Left ventricle myocardium inferior (tissue), 1 donor: ENCODE results near the gene ZNF763. TPM values are rescaled to one million over a fixed set of nuclear protein-coding genes. Genes with fewer than 3 reads are reported as not detected.

Experiments
- DNase-seq: peaks from one replicate; pipeline ENCODE4 v3.0.0-alpha.2; 2020
- H3K27ac ChIP-seq: fragments of 200-600 bp; replicated peaks from 2 replicates; pipeline ENCODE4 v1.8.0; 2021
- H3K27me3 ChIP-seq: fragments of 200-600 bp; 2 replicates; pipeline ENCODE4 v1.8.0; 2021; ENCODE audit warnings: low read depth
- H3K36me3 ChIP-seq: fragments of 200-600 bp; 2 replicates; pipeline ENCODE4 v1.8.0; 2021
- H3K4me1 ChIP-seq: fragments of 200-600 bp; 2 replicates; pipeline ENCODE4 v1.8.0; 2021
- H3K4me3 ChIP-seq: fragments of 200-600 bp; 2 replicates; pipeline ENCODE4 v1.8.0; 2021; ENCODE audit warnings: mild to moderate bottlenecking, moderate library complexity
- H3K9me3 ChIP-seq: fragments of 200-600 bp; replicated peaks from 2 replicates; pipeline ENCODE4 v1.8.0; 2021
- intact Hi-C: fragments of 100-400 bp; cut with micrococcal nuclease; formaldehyde crosslinking; loops from one replicate; pipeline ENCODE4 v1.11.0; 2022
- total RNA-seq: library from RNA; stranded (reverse); fragmentation: NEBNext Ultra II Directional; extraction: Animal tissue kit (Norgen Biotek cat#: 25700); gene quantifications from one replicate; pipeline ENCODE4 v1.2.1, GENCODE V29; 2021
- TF ChIP-seq, protein P1 (sequence below): fragments of 200-600 bp; IDR thresholded peaks from 2 replicates; pipeline ENCODE4 v1.8.0; 2021; ENCODE audit warnings: antibody characterized with exemption, mild to moderate bottlenecking, borderline replicate concordance
- donor health status: DM: no; HTN: yes; CAD: no; lungs with severe emphysema.

Gene ZNF763
- total RNA-seq, 1 donor from 2014 or later = 3.1 TPM

DNA sequence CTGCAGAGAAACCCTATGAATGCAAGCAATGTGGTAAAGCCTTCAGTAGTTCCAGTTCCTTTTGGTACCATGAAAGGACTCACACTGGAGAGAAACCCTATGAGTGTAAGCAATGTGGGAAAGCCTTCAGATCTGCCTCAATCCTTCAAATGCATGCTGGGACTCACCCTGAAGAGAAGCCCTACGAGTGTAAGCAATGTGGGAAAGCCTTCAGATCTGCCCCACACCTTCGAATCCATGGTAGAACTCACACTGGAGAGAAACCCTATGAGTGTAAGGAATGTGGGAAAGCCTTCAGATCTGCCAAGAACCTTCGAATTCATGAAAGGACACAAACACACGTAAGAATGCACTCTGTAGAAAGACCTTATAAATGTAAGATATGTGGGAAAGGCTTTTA lies 14.7 kb downstream of the ZNF763 start:
- no peaks in the 10 kb centered on the region for H3K4me1 ChIP-seq
- H3K9me3 ChIP-seq = peaks cover 74% of the 10 kb centered on the region
- intact Hi-C loops = no loop called here
- no peak for DNase-seq
- no peaks in the 10 kb centered on the region for H3K27me3 ChIP-seq
- TF ChIP-seq, protein P1, sequence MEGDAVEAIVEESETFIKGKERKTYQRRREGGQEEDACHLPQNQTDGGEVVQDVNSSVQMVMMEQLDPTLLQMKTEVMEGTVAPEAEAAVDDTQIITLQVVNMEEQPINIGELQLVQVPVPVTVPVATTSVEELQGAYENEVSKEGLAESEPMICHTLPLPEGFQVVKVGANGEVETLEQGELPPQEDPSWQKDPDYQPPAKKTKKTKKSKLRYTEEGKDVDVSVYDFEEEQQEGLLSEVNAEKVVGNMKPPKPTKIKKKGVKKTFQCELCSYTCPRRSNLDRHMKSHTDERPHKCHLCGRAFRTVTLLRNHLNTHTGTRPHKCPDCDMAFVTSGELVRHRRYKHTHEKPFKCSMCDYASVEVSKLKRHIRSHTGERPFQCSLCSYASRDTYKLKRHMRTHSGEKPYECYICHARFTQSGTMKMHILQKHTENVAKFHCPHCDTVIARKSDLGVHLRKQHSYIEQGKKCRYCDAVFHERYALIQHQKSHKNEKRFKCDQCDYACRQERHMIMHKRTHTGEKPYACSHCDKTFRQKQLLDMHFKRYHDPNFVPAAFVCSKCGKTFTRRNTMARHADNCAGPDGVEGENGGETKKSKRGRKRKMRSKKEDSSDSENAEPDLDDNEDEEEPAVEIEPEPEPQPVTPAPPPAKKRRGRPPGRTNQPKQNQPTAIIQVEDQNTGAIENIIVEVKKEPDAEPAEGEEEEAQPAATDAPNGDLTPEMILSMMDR = no peak
- peaks cover 47% of the 10 kb centered on the region for H3K36me3 ChIP-seq
- no peak overlapping the region for H3K4me3 ChIP-seq
- no peak overlapping the region for H3K27ac ChIP-seq

DNA sequence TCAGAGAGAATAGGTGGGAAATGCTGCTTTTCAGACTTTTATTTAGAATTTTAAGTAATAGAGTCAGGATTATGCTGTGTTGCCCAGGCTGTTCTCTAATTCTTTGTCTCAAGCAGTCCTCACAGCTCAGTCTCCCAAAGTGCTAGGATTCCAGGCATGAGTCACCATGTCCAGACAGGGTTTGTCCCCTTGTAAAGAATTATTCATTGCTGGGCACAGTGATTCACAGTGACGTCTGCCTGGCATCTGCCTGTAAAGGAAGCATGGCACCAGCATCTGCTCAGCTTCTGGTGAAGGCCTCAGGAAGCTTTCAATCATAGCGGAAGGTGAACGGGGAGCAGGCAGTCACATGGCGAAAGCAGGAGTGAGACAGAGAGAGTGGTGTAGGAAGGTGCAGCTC lies 17.7 kb downstream of the ZNF763 start:
- intact Hi-C loops = loop anchor here (10.0 kb wide), 1 partner anchor 58 kb away; the partner anchor contains the start of gene ZNF700

DNA sequence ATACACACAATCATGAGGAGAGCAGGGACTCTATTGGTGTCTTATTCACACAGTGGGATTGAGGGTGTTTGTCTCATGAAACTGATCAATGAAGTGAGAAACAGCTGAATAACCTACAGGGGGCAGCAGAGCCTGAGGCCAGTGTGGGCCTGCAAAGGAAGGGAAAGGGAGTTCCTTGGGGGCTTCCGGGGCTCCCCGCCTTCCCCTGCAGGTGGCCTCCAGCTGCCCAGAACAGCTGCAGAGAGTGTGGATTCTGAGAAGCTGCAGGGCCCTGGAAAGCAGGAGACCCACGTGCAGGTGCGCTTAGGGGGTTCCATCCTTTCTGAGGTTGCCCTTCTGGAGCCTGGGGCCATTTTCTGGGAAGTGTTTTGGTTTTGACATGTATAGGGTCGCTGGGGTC lies 20.1 kb downstream of the ZNF763 start:
- Histone ChIP-seq H3K27me3 (no peaks in the 10 kb centered on the region), H3K36me3 (peaks cover 8% of the 10 kb centered on the region), H3K9me3 (peaks cover 29% of the 10 kb centered on the region), H3K4me1 (peaks cover 28% of the 10 kb centered on the region), H3K4me3 (no peak overlapping the region), H3K27ac (no peak overlapping the region)
- intact Hi-C loops = loop anchor here (10.0 kb wide), 1 partner anchor 60 kb away; the partner anchor contains the start of gene ZNF700
- no peak for DNase-seq
- TF ChIP-seq, protein P1 = peak; percentile 19

More for the DNA sequence above, 17.7 kb downstream of the ZNF763 start:
- peaks cover 33% of the 10 kb centered on the region for H3K36me3 ChIP-seq
- H3K4me1 ChIP-seq = peaks cover 6% of the 10 kb centered on the region
- peaks cover 54% of the 10 kb centered on the region for H3K9me3 ChIP-seq
- no peak overlapping the region for H3K4me3 ChIP-seq
- H3K27me3 ChIP-seq = no peaks in the 10 kb centered on the region
- TF ChIP-seq, protein P1 = no peak
- no peak for DNase-seq
- no peak overlapping the region for H3K27ac ChIP-seq

DNA sequence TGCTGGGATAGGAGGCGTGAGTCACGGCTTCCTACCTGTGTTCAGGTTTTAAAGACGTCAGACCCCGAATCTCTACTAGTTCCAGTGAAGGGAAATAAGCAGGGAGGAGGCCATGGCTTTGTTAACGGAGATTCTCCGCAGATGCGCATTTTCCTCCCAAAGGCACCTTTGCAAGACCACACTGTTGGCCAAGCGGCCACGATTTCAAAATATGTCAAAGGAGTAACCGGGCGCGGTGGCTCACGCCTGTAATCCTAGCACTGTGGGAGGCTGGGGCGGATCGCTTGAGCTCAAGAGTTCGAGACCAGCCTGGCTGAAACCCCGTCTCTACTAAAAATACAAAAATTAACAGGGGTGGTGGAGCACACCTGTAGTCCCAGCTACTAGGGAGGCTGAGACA lies 21.9 kb downstream of the ZNF763 start:
- Histone ChIP-seq H3K9me3 (peaks cover 12% of the 10 kb centered on the region), H3K27me3 (no peaks in the 10 kb centered on the region), H3K4me1 (peaks cover 28% of the 10 kb centered on the region), H3K36me3 (no peaks in the 10 kb centered on the region), H3K4me3 (peak overlapping the region; percentile 83), H3K27ac (no peak overlapping the region)
- intact Hi-C loops = loop anchor here (10.0 kb wide), 1 partner anchor 62 kb away; the partner anchor contains the start of gene ZNF700
- DNase-seq = no peak
- TF ChIP-seq, protein P1 = no peak

DNA sequence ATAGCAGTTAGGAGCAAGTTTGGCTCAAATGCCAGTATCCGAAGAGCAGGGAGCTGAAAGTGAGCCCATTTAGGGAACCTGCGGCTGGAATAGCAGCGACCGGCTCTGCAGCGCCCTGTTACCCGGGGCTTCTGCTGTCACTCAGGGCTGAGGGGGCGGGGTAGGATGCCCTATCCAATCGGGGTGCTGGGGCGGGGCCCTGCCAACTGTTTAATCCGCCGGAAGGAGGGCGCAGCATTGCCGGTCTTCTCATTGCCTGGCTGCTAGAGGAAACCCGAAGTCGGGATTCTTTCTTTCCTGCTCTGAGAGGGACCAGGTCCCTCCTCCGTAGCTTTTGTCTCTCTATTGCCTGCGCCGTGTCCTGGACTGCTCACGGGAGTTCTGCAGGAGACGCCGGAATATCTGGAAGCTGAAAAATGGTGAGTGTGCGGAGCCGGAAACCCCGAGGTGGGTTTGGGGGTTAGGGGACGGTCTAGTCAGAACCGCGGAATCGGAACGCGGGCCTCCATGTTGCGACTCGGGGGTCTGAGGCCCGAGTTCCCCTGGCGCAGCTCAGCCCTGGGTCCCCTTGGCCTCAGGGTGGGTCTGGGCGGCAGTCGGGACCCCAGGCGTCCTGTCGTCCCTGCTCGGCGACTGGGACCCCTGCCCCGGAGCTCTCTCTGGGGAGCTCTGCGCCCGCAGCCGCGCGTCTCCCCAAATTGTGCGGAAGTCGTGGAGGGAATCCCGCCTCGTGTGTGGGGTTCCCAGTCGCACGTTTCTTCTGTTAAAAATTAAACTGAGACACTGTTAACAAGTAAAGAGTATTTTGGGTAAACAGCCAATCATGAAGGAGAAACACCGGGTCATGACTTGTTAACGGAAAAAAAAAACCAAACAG lies 22.8 kb downstream of the ZNF763 start:
- Histone ChIP-seq H3K27ac (peak overlapping the region; percentile 83), H3K36me3 (no peaks in the 10 kb centered on the region), H3K9me3 (peaks cover 3% of the 10 kb centered on the region), H3K4me1 (peaks cover 28% of the 10 kb centered on the region), H3K4me3 (peak overlapping the region; percentile 83), H3K27me3 (no peaks in the 10 kb centered on the region)
- intact Hi-C loops = loop anchor here (10.0 kb wide), 1 partner anchor 63 kb away; the partner anchor contains the start of gene ZNF700
- peak; percentile 97 for DNase-seq
- TF ChIP-seq, protein P1 = no peak
